ENCODE data around the gene SOX11. TPM values are rescaled to one million over a fixed set of nuclear protein-coding genes. Genes with fewer than 3 reads are reported as not detected.
"Not testable (repeated sequence)": the region's sequence is repeated elsewhere in the genome, so short reads cannot be mapped to it uniquely, and the experiment has no call there.

SOX11 gene
- total RNA-seq (16.6 and 20.7 TPM in 2 replicates), polyA plus RNA-seq (2.5 and 3.0 TPM in 2 replicates)

DNA sequence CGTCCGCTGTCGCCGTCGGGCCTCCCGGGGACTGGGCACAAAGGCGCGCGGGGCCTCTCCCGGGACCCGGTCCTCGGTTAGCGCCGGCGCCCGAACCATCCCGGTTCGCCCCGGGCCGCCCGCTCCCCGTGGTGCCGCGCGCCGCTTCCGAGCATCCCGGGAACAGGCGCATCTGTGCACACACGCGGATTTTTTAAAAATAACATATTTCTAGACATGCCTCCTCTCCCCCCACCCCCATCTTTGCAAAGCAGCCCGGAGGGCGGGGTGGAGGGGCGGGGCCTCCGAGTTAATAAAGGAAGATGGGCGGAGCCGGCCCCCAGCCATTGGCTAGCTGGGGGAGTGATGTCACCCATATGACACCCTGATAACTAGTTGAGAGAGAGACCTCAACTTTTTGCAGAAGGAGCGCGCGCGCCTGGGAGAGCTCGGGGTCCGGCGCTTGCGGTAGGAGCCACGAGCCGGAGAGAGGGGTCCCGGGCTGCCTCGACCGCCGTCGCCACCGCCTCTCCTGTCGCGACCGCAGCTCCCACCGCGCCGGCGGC lies at the start of gene SOX11:
Gene SOX11 (plus strand): TSS at position 400 of the 545 bp plus-strand sequence. CDS start 338 bp downstream, outside the sequence.
- 2% methylated on average over 51 of the region's 60 CpGs for WGBS (ENCODE audit: low lambda C conversion rate, missing lambda C conversion rate)
- H3K4me2 ChIP-seq = peak within 1 kb of the TSS; percentile 90
- peak within 1 kb of the TSS; percentile 97 for H3K27ac ChIP-seq
- peak within 1 kb of the TSS; percentile 81 for H2AFZ ChIP-seq
- H3K9me3 ChIP-seq (ENCODE audit: low read depth) = no peaks in the 10 kb centered on the region
- H4K20me1 ChIP-seq (ENCODE audit: insufficient read depth, poor library complexity, severe bottlenecking) = peaks cover 22% of the 10 kb centered on the region
- H3K79me2 ChIP-seq = peaks cover 46% of the 10 kb centered on the region
- TF ChIP-seq EZH2 (IDR thresholded peaks at IDR 0.05; ENCODE audit: borderline replicate concordance) (no peak), EZH2phosphoT487 (IDR thresholded peaks at IDR 0.05; ENCODE audit: low read depth, severe bottlenecking, unreplicated experiment) (no peak), CTCF (IDR thresholded peaks at IDR 0.05; ENCODE audit: poor library complexity) (no peak)
- no peaks in the 10 kb centered on the region for H3K4me1 ChIP-seq (ENCODE audit: insufficient read depth)
- DNase-seq (ENCODE audit: low spot score) = peak; percentile 97
- no peaks in the 10 kb centered on the region for H3K36me3 ChIP-seq (replicated peaks; ENCODE audit: insufficient read depth, low read depth)
- H3K27me3 ChIP-seq = peaks cover 9% of the 10 kb centered on the region
- H3K9me2 ChIP-seq (replicated peaks; ENCODE audit: insufficient read depth) = no peaks in the 10 kb centered on the region
- H3K4me3 ChIP-seq = peak within 1 kb of the TSS; percentile 73

DNA sequence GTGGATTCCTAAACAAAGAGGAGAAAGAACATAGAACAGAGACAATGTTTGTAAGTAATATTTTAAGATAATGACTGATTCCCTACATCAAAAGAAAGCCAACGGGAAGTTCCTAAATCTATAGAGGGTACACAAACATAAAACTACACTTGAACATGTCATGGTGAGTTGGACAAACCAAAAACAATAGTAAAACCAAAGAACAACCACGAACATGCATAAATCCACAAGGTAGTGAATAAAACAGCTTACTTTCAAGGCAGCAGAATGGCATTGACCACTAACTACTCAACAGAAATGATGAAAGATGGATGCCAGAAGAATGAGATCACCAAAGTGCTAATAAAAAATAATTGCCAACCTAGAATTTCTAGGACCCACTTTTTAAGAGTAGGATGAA lies 39.5 kb upstream of the SOX11 start:
- not testable (repeated sequence) for H3K4me2 ChIP-seq; DNase-seq (ENCODE audit: low spot score); H3K4me1 ChIP-seq (ENCODE audit: insufficient read depth); H3K4me3 ChIP-seq; H3K9me2 ChIP-seq (replicated peaks; ENCODE audit: insufficient read depth); H3K27me3 ChIP-seq; H4K20me1 ChIP-seq (ENCODE audit: insufficient read depth, poor library complexity, severe bottlenecking); H3K79me2 ChIP-seq; H3K9me3 ChIP-seq (ENCODE audit: low read depth); H2AFZ ChIP-seq; H3K27ac ChIP-seq; H3K36me3 ChIP-seq (replicated peaks; ENCODE audit: insufficient read depth, low read depth)
- 65% methylated on average over 2 of the region's 2 CpGs for WGBS (ENCODE audit: low lambda C conversion rate, missing lambda C conversion rate)

- H2AFZ ChIP-seq; H3K27me3 ChIP-seq; H3K27ac ChIP-seq; H3K4me3 ChIP-seq; H3K4me1 ChIP-seq (ENCODE audit: insufficient read depth); DNase-seq (ENCODE audit: low spot score); H3K79me2 ChIP-seq; H3K9me2 ChIP-seq (replicated peaks; ENCODE audit: insufficient read depth); H3K9me3 ChIP-seq (ENCODE audit: low read depth); H4K20me1 ChIP-seq (ENCODE audit: insufficient read depth, poor library complexity, severe bottlenecking); H3K36me3 ChIP-seq (replicated peaks; ENCODE audit: insufficient read depth, low read depth); H3K4me2 ChIP-seq: not testable (repeated sequence)
- 88% methylated on average over 4 of the region's 4 CpGs for WGBS (ENCODE audit: low lambda C conversion rate, missing lambda C conversion rate)
Observed at GRCh38 chr2:5653756-5654155, 38.4 kb upstream of the SOX11 start.

DNA sequence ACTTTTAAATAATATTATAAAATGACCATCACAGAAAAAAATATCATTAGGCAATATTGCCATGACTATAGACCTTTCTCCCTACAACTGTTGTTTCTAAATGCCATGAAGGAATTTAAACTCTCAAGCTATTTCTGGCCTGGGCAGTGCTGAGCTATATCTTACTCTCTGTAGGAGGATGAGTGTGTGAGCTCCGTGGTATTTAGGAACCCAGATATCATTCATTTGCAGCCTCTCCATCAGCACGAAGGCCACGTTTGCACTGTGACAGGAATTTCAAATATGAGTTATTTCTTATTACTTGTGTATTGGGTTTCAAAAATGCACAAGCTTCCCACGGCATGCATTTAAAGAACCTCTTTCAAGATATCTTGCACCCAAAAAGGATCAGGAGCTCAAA lies 35.0 kb upstream of the SOX11 start:
- Histone ChIP-seq H3K36me3 (replicated peaks; ENCODE audit: insufficient read depth, low read depth) (no peaks in the 10 kb centered on the region), H3K27ac (no peak overlapping the region), H3K4me3 (no peak overlapping the region), H3K9me2 (replicated peaks; ENCODE audit: insufficient read depth) (no peaks in the 10 kb centered on the region), H3K4me2 (no peak overlapping the region), H3K9me3 (ENCODE audit: low read depth) (no peaks in the 10 kb centered on the region), H4K20me1 (ENCODE audit: insufficient read depth, poor library complexity, severe bottlenecking) (no peaks in the 10 kb centered on the region), H2AFZ (no peak overlapping the region), H3K79me2 (no peaks in the 10 kb centered on the region), H3K27me3 (no peaks in the 10 kb centered on the region), H3K4me1 (ENCODE audit: insufficient read depth) (no peaks in the 10 kb centered on the region)
- WGBS (ENCODE audit: low lambda C conversion rate, missing lambda C conversion rate) = 86% methylated on average over 4 of the region's 4 CpGs
- no peak for TF ChIP-seq CTCF (IDR thresholded peaks at IDR 0.05; ENCODE audit: poor library complexity)
- no peak for TF ChIP-seq EZH2phosphoT487 (IDR thresholded peaks at IDR 0.05; ENCODE audit: low read depth, severe bottlenecking, unreplicated experiment)
- TF ChIP-seq EZH2 (IDR thresholded peaks at IDR 0.05; ENCODE audit: borderline replicate concordance) = no peak
- DNase-seq (ENCODE audit: low spot score) = no peak
